ENCODE data around the gene LAMA5.

The LAMA5 gene

DNA sequence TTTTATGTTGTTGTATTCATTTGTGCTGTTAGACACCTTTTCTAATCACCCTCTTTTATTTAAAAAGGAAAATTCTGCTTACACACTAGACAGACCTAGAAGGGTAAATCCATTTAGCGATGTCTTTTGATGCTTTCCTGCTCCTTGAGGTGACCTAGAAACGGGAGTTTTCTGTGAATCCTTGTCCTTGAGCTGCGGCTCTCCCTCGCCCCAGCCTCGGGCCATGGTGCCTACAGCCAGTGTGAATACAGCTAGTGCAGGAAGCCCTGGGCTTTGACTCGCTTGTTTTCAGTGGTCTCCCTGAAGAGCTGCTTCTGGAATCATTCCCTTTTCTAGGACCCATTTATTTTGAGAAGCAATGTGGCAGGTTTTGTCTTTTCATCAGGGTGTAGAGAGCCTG lies 82.0 kb downstream of the LAMA5 start:
- TF ChIP-seq TAF1 (IDR thresholded peaks at IDR 0.05; ENCODE audit: borderline replicate concordance, insufficient read depth, low read length) = no peak
- TF ChIP-seq, protein P1, sequence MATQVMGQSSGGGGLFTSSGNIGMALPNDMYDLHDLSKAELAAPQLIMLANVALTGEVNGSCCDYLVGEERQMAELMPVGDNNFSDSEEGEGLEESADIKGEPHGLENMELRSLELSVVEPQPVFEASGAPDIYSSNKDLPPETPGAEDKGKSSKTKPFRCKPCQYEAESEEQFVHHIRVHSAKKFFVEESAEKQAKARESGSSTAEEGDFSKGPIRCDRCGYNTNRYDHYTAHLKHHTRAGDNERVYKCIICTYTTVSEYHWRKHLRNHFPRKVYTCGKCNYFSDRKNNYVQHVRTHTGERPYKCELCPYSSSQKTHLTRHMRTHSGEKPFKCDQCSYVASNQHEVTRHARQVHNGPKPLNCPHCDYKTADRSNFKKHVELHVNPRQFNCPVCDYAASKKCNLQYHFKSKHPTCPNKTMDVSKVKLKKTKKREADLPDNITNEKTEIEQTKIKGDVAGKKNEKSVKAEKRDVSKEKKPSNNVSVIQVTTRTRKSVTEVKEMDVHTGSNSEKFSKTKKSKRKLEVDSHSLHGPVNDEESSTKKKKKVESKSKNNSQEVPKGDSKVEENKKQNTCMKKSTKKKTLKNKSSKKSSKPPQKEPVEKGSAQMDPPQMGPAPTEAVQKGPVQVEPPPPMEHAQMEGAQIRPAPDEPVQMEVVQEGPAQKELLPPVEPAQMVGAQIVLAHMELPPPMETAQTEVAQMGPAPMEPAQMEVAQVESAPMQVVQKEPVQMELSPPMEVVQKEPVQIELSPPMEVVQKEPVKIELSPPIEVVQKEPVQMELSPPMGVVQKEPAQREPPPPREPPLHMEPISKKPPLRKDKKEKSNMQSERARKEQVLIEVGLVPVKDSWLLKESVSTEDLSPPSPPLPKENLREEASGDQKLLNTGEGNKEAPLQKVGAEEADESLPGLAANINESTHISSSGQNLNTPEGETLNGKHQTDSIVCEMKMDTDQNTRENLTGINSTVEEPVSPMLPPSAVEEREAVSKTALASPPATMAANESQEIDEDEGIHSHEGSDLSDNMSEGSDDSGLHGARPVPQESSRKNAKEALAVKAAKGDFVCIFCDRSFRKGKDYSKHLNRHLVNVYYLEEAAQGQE (IDR thresholded peaks at IDR 0.05; ENCODE audit: insufficient read depth in 1 of 2, low read depth in 2 of 2, low read length in 2 of 2) = no peak
- no peak for TF ChIP-seq FOXP2 (optimal IDR thresholded peaks at IDR 0.05; ENCODE audit: borderline replicate concordance, extremely low read depth, extremely low read length, insufficient read depth)
- TF ChIP-seq SIN3A (IDR thresholded peaks at IDR 0.05; ENCODE audit: borderline replicate concordance, insufficient read depth, low read length) = no peak
- TF ChIP-seq POLR2AphosphoS5 (IDR thresholded peaks at IDR 0.05; ENCODE audit: low read depth, low read length) = no peak

- no peak for TF ChIP-seq TAF1 (IDR thresholded peaks at IDR 0.05; ENCODE audit: borderline replicate concordance, insufficient read depth, low read length)
- TF ChIP-seq, protein P1 (IDR thresholded peaks at IDR 0.05; ENCODE audit: insufficient read depth in 1 of 2, low read depth in 2 of 2, low read length in 2 of 2) = no peak
- no peak for TF ChIP-seq SIN3A (IDR thresholded peaks at IDR 0.05; ENCODE audit: borderline replicate concordance, insufficient read depth, low read length)
- TF ChIP-seq POLR2AphosphoS5 (IDR thresholded peaks at IDR 0.05; ENCODE audit: low read depth, low read length) = no peak
Measured at GRCh38 chr20:62284448-62284847, 82.7 kb downstream of the LAMA5 start.

DNA sequence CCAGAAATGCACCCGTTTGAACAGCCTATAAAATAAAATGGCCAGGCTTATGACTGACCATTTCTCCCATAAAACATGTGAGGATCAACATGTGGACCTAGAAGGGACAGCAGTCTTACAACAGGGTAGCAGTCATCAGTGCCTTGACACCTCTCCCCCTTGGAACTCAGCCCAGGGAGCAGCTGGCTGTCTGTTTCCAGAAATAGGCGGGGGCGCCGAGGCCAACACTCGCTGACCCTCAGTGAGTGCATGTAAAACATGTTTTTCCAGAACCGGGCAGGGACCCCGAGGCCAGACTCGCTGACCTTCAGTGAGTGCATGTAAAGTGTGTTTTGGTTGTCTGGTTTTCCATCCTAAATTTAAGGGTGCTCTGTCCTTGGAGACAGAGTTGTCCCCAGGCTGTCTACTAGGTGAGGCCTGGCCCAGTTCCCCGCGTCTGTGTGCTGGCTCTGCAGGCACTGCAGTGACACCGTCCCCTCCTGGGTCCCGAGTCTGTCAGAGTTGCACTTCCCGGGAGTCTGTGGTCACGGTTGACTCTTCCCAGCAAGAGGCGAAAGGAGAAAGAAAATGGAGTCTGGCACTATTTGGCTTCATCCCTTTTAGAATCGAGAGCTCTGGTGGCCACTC lies 84.1 kb downstream of the LAMA5 start:
- TF ChIP-seq POLR2AphosphoS5 (IDR thresholded peaks at IDR 0.05; ENCODE audit: low read depth, low read length) = no peak
- TF ChIP-seq, protein P1 (IDR thresholded peaks at IDR 0.05; ENCODE audit: insufficient read depth in 1 of 2, low read depth in 2 of 2, low read length in 2 of 2) = no peak

DNA sequence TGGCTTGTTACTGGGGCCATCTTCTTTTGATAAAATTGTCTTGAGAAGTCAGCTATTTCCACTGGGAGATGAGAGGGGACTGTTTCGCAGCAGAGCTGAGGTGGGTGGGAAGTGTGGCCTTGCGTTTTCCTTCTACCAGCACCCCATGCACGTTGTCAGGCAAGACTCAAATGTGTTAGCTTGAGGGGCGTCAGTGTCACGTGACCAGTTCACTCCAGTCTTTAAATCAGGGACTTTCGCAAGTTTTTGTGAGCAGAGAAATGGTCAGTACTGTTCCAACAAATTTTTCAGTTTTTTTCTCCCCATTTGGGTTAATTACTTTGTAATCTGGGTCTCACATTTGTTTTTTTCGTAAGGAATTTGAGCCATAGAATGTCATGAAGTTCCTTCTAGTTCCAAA lies 85.0 kb downstream of the LAMA5 start:
- no peak for TF ChIP-seq FOXP2 (optimal IDR thresholded peaks at IDR 0.05; ENCODE audit: borderline replicate concordance, extremely low read depth, extremely low read length, insufficient read depth)
- TF ChIP-seq, protein P1 (IDR thresholded peaks at IDR 0.05; ENCODE audit: insufficient read depth in 1 of 2, low read depth in 2 of 2, low read length in 2 of 2) = no peak
- no peak for TF ChIP-seq TAF1 (IDR thresholded peaks at IDR 0.05; ENCODE audit: borderline replicate concordance, insufficient read depth, low read length)
- no peak for TF ChIP-seq SIN3A (IDR thresholded peaks at IDR 0.05; ENCODE audit: borderline replicate concordance, insufficient read depth, low read length)
- no peak for TF ChIP-seq POLR2AphosphoS5 (IDR thresholded peaks at IDR 0.05; ENCODE audit: low read depth, low read length)

Measured in PFSK-1 (cell line).